ENCODE results near the gene ICE1.
"Not testable (repeated sequence)": the region's sequence is repeated elsewhere in the genome, so short reads cannot be mapped to it uniquely, and the experiment has no call there.

Gene ICE1

DNA sequence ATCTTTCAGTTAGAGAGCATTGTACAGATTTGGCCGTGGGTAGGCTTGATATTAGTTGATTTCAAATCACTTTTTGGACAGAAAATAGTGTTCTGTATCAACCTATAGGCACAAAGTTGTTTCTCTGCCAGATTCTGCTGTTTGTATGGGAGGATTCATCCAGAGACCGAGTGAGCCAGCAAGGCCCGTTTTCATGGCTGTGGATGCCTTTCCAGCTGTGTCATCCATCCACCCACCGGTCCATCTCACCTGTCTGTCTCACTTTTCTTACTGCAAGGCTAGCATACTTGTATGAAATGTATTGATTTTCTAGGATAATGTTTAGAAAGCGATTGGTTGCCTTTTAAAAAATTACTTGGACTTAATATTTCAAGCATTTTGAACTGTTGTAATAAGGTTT is 34.4 kb downstream of the ICE1 start:
- DNase-seq: no peak

DNA sequence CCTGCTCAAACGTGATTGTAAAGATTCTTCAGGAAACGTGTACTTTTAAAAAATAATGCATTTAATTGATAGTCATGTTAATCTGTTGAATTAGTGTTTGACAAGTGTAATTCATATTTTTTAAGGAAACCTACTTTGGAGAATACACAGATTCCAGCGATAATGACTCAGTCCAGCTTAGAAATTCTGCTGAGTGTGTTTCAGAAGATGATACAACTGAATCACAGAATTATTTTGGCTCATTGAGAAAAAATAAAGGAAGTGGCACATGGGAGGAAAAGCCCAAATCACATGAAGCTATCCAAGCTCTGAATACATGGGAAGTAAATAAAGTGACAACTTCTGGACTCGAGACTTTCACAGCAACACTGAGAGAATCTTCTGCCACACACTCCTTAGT is 37.8 kb downstream of the ICE1 start:
- DNase-seq: no peak

DNA sequence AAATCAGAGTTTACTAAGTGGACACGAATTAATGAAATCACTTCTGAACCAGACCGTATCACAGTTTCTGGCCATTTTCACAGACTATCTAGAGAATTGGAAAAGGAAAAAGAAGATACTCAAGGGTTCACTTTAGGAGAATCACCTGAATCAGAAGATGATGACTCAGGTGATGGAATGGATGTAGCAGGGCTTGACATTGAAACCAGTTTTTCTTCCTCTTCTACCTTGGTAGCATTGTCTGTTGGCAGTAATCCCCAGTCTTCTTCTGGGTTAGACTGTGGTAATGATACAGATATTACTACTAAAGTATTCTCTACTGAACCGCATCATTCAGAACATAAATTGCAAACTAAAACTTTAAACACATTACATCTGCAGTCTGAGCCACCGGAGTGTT is 38.5 kb downstream of the ICE1 start:
- no peak for DNase-seq

GRCh38 chr5:5464036-5464715 is 41.7 kb downstream of the ICE1 start:
- DNase-seq: no peak

DNA sequence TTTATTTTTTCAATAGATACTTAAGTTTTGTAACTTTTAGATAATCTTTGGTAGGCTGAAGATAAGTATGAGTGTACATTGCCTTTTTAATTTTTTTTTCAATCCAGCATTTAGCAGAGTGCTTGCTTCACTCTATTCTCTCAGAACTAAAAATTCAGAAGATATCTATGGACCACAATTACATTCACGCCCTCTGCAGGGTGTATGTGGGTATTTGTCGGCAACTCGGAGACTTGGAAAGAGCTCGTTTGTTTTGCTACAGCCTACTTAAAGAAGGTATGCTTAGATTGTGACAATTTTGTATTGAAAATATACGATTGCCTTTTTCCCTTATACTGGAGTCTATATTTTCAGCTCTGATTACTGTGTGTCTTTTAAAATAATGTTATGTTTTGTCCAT is 43.8 kb downstream of the ICE1 start:
- DNase-seq: no peak

DNA sequence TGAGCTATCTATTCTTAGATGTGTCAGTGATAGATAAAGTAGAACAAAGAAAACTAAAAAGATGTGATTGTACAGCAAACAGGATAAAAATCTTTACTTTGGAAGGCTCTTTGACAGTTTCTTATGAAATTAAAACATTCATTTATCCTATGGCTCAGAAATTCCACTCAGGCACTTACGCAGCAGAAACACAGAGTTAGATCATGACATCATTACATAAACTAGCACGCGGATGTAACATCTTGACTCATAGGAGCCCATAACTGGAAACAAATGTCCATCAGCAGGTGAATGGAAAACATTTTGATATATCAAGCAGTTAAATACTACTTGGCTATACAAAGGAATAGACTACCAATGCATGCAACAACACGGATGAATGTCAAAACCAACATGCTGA is 45.3 kb downstream of the ICE1 start:
- no peak for DNase-seq

GRCh38 chr5:5470933-5471332 is 48.5 kb downstream of the ICE1 start:
- no peak for DNase-seq

GRCh38 chr5:5473226-5473625 is 50.7 kb downstream of the ICE1 start:
- DNase-seq: no peak

DNA sequence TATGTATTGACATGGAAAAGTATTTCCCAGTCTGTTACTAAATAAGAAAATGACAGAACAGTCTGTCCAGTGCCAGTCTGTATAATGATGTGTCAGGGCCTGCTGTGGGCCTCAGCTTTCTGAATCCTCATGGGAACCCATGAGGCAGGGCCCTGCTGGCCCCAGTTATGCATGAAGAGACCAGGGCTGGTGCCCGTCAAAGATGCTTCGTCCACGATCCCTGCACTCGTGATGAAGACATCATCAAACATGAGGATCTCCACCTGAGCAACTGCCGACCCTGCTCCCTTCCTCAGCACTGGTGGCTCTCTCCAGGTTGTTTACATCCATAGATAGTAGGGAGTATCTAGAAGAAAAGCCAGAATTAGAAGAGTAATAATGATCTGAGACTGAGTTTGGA is 52.5 kb downstream of the ICE1 start:
- DNase-seq: no peak

GRCh38 chr5:5475975-5476374 is 53.5 kb downstream of the ICE1 start:
- DNase-seq: no peak

GRCh38 chr5:5479578-5479977 is 57.1 kb downstream of the ICE1 start:
- not testable (repeated sequence) for DNase-seq

DNA sequence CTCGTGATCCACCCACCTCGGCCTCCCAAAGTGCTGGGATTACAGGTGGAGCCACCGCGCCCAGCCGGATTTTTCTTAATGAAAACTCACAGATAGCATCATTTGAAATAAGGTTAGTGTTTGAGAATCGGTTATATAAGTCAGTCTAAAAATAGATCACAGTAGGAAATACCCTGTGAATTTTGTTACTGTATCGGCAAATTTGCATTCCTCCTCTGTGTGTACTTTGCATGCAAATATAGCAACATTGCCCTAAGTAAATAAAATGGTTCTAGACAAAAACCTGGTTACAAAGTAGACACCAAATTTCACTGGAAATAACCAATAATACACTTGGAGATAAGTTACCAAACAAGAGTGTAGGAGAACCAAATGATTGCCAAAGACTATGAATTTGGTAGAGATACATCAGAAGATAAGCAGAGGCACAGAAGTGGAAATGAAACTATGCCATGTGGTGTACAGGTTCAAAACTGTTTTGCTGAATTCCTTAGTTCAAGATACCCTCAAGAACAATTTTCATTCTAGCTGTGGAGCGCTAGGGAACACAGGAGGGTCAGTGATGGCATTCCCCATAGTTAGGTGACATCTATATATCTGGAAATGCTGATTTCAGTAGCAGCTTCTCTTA is 58.1 kb downstream of the ICE1 start:
- DNase-seq: no peak

GRCh38 chr5:5481206-5481605 is 58.7 kb downstream of the ICE1 start:
- peak; percentile 30 for DNase-seq

GRCh38 chr5:5481633-5482032 is 59.2 kb downstream of the ICE1 start:
- DNase-seq: no peak

- DNase-seq: no peak
Observed at GRCh38 chr5:5483350-5483749, 60.9 kb downstream of the ICE1 start.

GRCh38 chr5:5483880-5484598 is 61.6 kb downstream of the ICE1 start:
- DNase-seq: no peak

- DNase-seq: no peak
Observed at GRCh38 chr5:5486122-5486521, 63.6 kb downstream of the ICE1 start.

DNA sequence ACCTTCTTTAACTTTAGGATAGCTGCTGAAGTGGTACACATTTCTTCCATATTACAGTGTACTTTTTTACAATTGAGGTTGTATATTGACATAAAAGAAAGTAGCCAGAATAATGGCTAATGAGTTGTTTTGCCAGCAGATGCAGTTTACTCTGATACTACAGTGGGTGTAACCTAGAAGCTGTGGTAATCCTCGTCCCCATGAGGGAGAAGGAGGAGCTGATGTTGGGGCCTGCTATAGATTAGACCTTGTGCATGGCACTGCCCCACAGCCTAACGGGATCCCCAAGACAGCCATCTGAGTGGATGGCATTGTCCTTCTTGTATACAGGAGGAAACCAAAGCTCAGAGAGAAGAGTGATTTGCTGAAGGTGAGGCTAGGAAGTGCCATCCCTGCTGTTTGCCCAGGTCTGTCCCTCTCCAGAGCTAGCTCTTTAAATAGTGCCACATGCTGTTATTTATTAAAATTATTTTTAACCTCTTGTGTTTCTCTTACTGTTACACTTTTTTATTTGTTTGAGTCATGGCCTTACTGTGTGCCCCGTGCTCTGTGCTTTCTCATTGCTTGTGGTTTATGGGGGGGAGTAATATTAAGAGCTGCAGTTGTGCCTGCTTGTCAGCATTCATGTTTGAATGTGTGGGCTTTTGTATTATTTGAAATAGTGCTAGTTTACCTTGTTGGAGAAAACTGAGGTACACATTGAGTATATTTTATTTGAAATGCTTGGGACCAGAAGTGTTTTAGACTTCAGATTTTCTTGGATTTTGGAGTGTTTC is 65.3 kb downstream of the ICE1 start:
- no peak for DNase-seq

GRCh38 chr5:5490774-5491347 is 68.4 kb downstream of the ICE1 start:
- DNase-seq: no peak

DNA sequence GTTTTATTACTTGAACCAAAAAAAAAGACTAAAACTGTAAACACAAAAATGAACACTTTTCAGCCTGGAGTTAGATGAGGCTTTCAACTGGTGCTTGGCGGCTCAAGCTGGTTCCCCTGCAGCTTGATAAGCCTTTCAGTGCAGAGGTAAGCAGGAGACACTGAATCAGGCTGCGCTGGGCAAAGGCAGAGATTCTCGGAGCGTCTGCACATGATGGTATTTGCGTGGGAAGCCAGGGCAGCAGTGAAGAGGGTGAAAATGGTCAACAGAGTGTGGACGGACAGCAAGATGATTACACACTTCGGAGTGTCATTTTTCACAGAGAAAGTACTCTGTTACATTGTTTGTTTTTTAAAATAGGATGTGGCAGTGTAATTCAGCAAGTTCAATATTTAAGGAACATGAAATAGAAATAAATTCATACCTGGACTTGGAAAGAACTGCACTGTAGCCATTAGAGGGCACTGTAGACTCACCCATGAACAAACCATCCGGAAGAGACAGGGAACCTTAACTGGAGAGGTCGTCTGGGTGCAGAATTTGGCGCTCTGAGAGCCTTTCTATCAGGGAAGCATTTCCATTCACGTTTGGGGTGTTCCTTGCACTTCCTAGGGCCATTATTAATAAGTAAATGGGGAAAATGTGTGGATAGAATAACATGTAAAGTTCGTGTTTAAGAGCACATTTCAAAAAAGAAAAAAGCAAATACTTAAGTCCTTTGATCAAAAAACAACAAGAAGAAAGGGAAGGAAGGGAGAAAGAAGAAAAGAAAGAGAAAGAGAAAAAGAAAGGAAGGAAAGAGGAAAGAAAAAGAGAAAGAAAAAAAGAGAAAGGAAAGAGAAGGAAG is 69.8 kb downstream of the ICE1 start:
- peak; percentile 73 for DNase-seq

- not testable (repeated sequence) for DNase-seq
Observed at GRCh38 chr5:5492934-5493271, 70.4 kb downstream of the ICE1 start.
